GM19467 (cell line): ENCODE results near the gene SYT7.
"Not testable (repeated sequence)": the region's sequence is repeated elsewhere in the genome, so short reads cannot be mapped to it uniquely, and the experiment has no call there.

ENCODE experiments used
- ATAC-seq: cut with Tn5 transposase; IDR thresholded peaks from one replicate; pipeline ENCODE4 v1.9.1; 2021; ENCODE audit warnings: mild to moderate bottlenecking, moderate library complexity; ENCODE audit not compliant: unreplicated experiment

SYT7 gene

GRCh38 chr11:61581030-61581928 is at the start of gene SYT7:
TSS of gene SYT7 (minus strand) at chr11:61581076. CDS start at chr11:61580820, 256 bp downstream.
- peak; percentile 74 for ATAC-seq

DNA sequence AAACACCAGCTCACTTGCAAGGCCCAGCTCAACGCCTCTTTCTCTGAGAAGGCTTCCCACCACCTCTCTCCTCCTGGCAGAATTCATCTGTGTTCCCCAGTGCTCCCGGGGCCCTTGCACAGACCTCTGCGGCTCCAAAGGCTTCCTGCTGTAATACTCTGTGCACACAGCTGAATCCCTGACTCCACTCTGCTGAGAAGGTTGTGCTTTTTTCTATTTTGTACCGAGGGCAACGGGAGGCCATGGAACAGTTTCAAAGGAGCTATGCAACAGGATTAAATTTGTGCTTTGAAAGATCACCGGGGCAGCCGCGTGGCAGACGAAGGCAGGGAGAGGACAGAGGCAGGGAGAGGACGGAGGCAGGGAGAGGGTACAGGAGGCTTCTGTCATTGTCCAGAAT is 49.2 kb upstream of the SYT7 start:
- no peak for ATAC-seq

DNA sequence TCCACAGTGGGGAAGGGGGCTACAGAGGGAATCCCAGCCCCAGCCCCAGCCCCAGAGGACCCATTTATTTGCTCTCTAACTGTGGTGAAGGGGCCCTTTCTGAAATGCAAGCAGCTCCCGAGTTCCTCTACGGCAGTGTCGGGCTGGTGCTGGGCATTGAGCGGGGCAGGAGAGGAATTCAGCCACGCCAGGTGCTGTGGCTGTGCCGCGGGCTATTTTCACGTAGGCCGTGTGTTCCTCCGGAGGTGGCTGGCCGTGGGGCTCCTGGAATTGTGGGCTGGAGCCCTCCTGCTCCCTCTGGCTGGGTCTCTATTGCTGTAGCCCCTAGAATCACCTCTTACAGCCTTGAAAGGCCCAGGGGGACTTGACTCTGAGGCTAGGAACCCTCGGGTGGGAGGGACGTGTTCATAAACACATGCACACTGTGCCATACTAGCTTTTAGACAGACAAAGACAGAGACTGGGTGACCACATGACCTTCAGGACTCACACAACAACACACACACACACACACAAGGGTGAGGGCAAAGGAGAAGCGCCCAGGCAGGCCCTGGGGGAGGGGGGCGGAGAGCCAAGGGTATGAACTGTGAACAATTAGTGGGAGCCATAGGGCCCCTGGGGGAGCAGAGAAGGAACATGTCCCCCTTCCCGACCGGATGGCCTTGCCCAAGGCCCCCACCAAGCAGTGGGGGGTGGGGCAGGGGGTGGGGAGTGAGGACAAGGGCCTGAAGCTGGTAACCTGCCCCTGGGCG is 48.4 kb upstream of the SYT7 start:
- no peak for ATAC-seq

DNA sequence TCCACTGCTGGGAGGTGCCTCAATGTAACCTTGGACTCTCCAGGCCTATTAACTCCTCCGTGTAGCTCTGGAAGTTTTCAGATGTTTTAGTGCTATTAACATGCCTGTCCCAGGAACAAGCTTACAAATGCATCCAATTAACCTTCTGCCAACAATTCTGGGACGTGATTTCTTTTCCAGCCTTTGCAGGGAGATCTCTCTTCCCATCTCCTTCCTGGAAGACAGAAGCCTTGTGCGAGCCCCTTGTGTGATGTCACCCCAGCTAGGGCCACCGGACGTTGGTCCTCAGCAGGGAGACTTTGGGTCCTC is 47.7 kb upstream of the SYT7 start:
- ATAC-seq = no peak

DNA sequence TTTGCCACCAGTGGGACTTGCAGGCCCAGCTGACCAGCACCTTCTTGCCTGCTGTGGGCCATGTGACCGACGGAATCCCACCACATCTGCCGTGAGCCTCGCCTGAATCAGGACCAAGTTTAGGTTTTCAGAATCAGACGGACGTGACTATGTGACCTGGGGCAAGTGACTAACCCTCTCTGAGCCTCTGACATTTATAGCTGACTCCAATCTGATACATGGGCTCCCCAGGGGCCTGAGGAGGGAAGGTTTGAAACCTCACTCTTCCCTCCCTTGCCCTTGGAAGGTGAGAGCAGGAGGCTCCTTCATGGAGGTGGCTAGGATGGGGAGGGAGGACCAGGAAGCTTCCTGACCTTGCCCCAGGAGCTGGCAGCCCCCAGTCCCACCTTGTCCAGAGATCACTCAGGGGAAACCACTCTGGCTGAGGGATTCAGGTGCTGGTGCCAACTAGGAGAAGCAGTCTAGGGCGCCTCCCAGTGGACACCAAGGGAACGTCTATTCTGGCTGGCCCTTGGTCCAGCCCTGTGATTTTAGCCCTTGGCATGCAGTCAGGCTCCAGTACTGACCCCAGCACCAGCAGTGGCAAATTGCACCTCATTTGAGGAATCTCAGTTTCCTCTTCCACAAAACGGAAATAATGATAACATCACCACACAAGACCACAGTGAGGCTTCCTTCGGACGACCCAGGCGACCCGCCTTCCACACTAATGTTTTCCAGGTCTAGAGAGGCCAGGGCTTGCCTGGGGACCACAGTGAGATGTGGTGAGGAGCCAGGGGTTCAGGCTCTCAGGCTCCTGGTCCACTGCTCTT is 47.2 kb upstream of the SYT7 start:
- ATAC-seq = no peak

DNA sequence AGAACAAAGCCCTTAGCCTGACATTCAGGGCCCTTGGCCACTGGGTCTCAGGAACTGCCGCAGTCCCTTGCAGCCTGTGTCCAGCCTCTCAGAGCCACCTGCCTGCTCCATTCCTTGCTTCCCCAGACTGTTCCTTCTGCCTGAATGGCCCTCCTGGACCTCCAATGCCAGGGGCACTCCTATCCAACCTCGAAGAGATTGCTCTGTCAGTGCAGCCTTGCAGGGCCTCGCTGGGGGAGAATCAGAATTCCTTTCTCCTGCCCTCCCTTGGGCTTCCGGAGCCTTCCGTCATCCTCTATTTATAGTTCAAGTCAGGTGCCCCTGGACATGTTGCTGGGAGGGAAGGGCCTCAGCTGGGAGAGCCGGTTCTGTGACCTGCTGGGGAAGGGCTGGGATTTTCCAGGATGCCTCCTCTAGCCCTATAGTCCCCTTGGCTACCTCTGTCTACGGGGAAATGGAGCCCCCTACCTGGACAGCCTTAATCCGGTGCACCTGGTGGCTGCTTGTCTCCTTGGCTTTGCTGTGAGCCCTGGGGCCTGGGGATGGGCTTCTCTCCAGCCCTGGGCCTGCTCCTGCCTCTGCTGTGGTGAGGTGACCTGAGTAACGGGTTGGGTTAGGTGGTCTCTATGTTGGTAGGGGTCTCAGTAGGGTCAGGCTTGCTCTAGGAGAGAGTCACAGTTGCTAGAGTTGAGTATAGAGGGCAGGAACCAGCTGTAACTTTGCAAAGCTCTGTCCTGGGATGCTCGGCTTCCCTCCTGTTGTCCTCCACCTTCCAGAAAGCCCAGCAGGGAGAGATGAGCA is 45.9 kb upstream of the SYT7 start:
- no peak for ATAC-seq

- no peak for ATAC-seq
Observed at GRCh38 chr11:61625525-61625924, 44.6 kb upstream of the SYT7 start.

GRCh38 chr11:61621917-61622585 is 41.2 kb upstream of the SYT7 start:
- no peak for ATAC-seq

DNA sequence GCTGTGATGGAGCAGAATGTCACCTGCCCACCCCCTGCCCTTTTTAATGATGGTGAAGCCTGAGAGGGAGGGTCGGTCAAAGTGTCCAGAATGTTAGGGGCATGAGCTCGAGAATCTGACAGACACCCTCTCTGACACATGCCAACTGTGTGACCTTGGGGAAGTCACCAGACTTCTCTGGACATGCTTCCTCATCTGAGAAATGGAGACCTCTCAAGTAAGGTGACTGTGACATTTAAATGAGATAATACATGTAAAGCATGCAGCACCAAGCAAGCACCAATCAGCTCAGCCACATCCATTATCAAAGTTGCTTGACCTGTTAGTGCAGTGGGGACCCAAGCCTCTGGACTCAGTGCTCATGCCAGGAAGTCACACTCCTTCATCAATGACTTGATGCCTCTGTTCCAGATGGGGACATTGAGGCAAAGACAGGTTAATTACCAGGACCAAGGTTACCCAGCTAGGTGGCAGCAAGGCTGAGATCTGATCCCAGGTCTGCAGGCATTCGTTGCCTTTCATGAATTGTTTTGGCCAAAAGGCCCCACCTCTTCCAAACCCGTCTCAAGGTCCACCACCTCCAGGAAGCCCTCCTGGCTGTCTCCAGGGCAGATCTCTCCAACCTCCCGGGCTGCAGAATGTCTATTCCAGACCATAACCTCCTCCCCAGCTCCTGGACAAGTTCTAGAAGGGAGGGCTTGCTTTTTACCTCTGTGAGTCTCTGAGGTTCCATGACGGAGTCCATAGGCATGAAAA is 38.8 kb upstream of the SYT7 start:
- no peak for ATAC-seq

DNA sequence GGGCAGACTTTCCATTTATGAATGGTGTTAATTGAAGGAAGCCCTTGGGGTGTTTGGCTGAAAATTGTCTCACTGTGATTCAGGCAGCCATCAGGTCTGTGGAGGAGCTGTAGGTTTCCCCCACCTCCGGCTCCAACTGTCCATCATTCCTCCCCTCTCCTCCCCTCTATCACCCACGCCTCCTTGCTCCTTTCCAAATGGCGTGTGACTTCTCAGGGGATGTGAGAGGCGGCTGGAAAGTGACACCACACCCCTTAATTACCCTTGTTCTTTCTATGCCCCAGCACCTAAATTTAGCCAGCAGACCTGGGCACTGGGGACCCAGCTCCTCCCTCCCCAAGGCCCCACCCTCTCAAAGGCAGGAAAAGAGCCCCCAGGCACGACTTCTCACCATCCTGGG is 38.1 kb upstream of the SYT7 start:
- no peak for ATAC-seq

DNA sequence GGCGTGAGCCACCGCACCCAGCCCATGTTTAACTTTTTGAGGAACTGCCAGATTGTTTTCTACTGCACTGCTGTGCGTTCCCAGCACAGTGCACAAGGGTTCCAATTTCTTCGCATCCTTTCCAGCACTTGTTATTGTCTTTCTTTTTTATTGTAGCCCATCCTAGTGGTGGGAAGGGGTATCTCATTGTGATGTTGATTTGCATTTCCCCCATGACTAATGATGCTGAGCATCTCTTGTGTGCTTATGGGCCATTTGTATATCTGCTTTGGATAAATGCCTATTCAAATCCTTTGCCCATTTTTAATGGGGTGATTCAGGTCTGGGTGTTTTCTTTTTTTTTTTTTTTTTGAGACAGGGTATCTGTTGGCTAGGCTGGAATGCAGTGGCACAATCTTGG is 36.6 kb upstream of the SYT7 start:
- ATAC-seq = no peak

GRCh38 chr11:61616434-61616833 is 35.6 kb upstream of the SYT7 start:
- no peak for ATAC-seq

DNA sequence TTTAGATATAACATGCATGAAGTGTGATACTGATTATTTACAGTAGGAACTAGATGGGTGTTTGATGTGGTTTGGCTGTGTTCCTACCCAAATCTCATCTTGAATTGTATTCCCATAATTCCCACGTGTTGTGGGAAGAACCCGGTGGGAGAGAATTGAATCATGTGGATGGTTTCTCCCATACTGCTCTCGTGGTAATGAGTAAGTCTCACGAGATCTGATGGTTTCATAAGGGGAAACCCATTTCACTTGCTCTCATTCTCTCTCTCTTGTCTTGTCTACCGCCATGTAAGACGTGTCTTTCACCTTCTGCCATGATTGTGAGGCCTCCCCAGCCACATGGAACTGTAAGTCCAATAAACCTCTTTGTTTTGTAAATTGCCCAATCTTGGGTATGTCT is 33.9 kb upstream of the SYT7 start:
- ATAC-seq = not testable (repeated sequence)

GRCh38 chr11:61613870-61614269 is 33.0 kb upstream of the SYT7 start:
- no peak for ATAC-seq

DNA sequence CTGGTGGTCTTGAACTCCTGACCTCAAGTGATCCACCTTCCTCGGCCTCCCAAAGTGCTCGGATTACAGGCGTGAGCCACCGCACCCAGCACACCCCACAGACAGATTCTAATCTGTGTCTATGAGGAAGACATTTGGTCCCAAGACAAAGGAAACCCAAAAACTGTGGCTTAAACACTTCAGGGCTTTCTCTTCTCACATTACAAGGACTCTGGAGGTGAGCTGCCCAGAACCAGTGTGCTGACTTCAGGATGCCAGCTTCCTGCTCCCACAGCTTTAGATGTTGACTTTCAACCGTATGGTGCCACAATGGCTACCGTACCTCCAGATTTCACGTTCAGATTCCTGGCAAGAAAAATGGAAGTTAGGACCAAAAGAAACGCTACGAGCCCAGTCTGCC is 32.2 kb upstream of the SYT7 start:
- ATAC-seq = no peak

DNA sequence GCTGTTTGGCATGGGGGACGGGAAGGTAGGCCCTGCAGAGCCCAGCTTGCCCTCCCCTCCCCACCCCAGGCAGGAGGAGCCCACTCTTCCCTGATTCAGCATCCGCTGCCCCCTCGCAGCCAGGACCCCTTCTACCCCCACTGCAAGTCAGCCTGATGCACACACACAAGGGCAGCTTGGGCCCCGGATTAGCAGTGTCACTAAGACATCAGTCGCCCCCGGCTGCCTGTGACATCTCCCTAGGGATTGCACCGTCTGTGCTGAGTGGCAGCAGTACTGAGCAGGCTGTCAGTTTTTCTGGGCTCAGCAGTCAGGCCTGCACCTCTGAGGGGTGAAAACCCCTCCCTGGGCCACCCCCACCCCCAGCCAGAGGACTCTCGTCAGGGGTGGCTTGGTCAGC is 30.4 kb upstream of the SYT7 start:
- ATAC-seq = no peak

DNA sequence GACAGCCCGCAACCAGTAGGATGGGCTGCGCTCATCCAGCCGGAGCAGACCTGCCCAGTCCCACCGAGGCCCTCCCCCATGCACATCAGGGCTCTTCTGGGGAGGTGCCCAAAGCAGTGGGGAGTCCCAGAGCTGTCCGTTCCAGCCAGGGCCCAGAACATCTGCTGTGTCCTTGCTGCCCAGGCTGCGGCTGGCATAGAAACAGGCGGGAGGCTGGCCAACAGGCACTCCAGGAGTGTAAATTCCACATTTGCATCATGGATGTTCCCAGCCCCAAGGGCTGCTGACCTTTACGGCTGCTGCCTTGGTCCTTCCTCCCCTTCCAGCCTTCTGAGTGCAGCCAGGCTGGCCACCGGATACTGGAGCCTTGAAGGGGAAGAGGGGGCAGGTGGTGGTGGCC is 30.0 kb upstream of the SYT7 start:
- ATAC-seq = no peak

- ATAC-seq = no peak
Observed at GRCh38 chr11:61609980-61610366, 29.1 kb upstream of the SYT7 start.
